Neural cell (in vitro differentiated cells): ENCODE results near the gene TMEM121B.

Experiments
- EP300 ChIP-seq: fragments of 450-650 bp; conservative IDR thresholded peaks from 2 replicates; pipeline ENCODE4 v1.6.1; 2014; ENCODE audit warnings: antibody characterized with exemption, mild to moderate bottlenecking, moderate library complexity; ENCODE audit not compliant: poor library complexity, severe bottlenecking
- EZH2 ChIP-seq: fragments of 200-600, 300-800 bp; shearing (Covaris generic), sonication (generic); IDR thresholded peaks from 2 replicates; pipeline ENCODE4 v1.6.1; 2014; ENCODE audit warnings: antibody characterized with exemption, low read length, borderline replicate concordance, mild to moderate bottlenecking; ENCODE audit not compliant: insufficient read depth, poor library complexity, severe bottlenecking
- POLR2AphosphoS5 ChIP-seq: IDR thresholded peaks from 2 replicates; pipeline ENCODE4 v1.6.1; 2012
- RAD21 ChIP-seq: fragments of 450-650 bp; conservative IDR thresholded peaks from 2 replicates; pipeline ENCODE4 v1.6.1; 2014; ENCODE audit warnings: antibody characterized with exemption, mild to moderate bottlenecking, moderate library complexity
- SMC3 ChIP-seq: fragments of 450-650 bp; conservative IDR thresholded peaks from 2 replicates; pipeline ENCODE4 v1.6.1; 2014; ENCODE audit warnings: antibody characterized with exemption, mild to moderate bottlenecking, moderate library complexity; ENCODE audit not compliant: poor library complexity
- TAF1 ChIP-seq: IDR thresholded peaks from 2 replicates; pipeline ENCODE4 v1.6.1; 2012; ENCODE audit warnings: low read depth
- TF ChIP-seq, protein P1 (sequence below): fragments of 450-650 bp; IDR thresholded peaks from 2 replicates; pipeline ENCODE4 v1.5.1; 2014; ENCODE audit warnings: antibody characterized with exemption, mild to moderate bottlenecking, moderate library complexity; ENCODE audit not compliant: poor library complexity, severe bottlenecking
- TF ChIP-seq, protein P2 (sequence below): IDR thresholded peaks from 2 replicates; pipeline ENCODE4 v1.6.1; 2012; ENCODE audit warnings: borderline replicate concordance

DNA sequence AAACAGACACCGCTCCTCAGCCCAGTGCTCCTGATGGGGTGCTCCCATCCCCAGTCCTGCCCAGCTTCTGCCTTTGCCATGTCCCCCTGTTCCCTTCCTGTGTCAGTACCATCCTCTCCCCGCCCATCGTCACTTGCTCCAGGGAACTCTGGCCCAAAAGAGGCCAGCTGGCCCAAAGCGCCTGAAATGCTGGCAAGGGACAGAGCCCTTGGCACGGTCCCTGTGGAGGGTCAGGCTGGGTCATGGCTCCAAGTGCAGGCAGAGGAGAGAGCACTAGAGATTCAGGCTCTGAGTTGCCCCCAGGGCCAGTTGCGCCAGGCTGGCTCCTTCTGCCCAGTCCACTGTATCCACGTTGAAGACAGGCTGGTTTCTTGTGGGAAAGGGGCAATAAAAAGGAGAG lies 46.3 kb upstream of the TMEM121B start:
- no peak for TF ChIP-seq TAF1
- TF ChIP-seq, protein P1, sequence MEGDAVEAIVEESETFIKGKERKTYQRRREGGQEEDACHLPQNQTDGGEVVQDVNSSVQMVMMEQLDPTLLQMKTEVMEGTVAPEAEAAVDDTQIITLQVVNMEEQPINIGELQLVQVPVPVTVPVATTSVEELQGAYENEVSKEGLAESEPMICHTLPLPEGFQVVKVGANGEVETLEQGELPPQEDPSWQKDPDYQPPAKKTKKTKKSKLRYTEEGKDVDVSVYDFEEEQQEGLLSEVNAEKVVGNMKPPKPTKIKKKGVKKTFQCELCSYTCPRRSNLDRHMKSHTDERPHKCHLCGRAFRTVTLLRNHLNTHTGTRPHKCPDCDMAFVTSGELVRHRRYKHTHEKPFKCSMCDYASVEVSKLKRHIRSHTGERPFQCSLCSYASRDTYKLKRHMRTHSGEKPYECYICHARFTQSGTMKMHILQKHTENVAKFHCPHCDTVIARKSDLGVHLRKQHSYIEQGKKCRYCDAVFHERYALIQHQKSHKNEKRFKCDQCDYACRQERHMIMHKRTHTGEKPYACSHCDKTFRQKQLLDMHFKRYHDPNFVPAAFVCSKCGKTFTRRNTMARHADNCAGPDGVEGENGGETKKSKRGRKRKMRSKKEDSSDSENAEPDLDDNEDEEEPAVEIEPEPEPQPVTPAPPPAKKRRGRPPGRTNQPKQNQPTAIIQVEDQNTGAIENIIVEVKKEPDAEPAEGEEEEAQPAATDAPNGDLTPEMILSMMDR = no peak
- no peak for TF ChIP-seq EZH2
- TF ChIP-seq POLR2AphosphoS5 = no peak
- TF ChIP-seq RAD21 = no peak
- TF ChIP-seq EP300 = no peak
- TF ChIP-seq, protein P2, sequence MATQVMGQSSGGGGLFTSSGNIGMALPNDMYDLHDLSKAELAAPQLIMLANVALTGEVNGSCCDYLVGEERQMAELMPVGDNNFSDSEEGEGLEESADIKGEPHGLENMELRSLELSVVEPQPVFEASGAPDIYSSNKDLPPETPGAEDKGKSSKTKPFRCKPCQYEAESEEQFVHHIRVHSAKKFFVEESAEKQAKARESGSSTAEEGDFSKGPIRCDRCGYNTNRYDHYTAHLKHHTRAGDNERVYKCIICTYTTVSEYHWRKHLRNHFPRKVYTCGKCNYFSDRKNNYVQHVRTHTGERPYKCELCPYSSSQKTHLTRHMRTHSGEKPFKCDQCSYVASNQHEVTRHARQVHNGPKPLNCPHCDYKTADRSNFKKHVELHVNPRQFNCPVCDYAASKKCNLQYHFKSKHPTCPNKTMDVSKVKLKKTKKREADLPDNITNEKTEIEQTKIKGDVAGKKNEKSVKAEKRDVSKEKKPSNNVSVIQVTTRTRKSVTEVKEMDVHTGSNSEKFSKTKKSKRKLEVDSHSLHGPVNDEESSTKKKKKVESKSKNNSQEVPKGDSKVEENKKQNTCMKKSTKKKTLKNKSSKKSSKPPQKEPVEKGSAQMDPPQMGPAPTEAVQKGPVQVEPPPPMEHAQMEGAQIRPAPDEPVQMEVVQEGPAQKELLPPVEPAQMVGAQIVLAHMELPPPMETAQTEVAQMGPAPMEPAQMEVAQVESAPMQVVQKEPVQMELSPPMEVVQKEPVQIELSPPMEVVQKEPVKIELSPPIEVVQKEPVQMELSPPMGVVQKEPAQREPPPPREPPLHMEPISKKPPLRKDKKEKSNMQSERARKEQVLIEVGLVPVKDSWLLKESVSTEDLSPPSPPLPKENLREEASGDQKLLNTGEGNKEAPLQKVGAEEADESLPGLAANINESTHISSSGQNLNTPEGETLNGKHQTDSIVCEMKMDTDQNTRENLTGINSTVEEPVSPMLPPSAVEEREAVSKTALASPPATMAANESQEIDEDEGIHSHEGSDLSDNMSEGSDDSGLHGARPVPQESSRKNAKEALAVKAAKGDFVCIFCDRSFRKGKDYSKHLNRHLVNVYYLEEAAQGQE = no peak
- TF ChIP-seq SMC3 = no peak
